SKM-1 treated with dmso at 0.1 percent for 144 hours (cell line): ENCODE data around the gene DGKG.

Source experiments
- DNase-seq: peaks from one replicate; lab custom pipeline; 2025; ENCODE audit not compliant: unreplicated experiment; lab: John Stamatoyannopoulos, UW

Gene DGKG

DNA sequence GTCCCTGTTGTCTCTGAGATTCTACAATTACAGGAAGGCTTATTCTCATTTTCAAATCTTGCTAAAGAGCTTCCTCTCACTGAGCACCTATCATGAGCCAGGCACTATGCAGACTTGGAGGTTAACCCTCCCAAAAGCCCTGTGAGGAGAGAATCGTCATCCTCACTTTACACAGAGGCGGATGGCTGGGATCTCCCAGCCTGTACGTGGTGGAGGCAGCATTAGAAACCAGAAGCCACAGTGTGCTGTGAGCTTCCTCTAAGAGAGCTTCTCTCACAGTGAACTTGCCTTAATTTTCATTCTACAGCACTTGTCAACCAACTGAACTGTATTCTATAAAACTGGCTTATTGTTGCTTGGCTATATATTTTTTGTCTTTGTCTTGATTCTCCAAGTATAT, 6.1 kb upstream of the DGKG start:
- DNase-seq, result peak; percentile 27

DNA sequence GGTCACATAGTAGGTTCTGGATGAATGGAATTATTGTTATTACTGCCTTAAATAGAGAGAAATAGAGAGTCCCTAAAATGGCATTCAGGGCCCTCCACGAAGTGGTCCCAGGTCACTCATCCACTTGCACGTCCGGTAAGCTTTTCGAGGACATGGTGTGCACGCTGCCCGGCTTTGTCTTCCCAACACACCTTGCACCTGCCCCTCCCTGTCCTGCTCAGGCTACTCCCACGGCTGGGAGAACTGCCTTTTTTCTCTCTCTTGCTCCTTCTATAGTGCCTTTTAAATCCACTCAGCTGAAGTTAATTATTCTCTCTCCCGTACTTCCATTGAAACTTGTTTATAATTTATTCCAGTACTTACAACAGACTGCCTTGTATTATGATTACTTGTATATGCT, 5.6 kb upstream of the DGKG start:
- DNase-seq, result no peak

- no peak for DNase-seq
Observed at GRCh38 chr3:186366206-186366605, 4.2 kb upstream of the DGKG start.

GRCh38 chr3:186365202-186365974, 3.4 kb upstream of the DGKG start:
- DNase-seq, result peak; percentile 93

GRCh38 chr3:186362988-186363387, 954 bp upstream of the DGKG start:
- DNase-seq, result no peak

DNA sequence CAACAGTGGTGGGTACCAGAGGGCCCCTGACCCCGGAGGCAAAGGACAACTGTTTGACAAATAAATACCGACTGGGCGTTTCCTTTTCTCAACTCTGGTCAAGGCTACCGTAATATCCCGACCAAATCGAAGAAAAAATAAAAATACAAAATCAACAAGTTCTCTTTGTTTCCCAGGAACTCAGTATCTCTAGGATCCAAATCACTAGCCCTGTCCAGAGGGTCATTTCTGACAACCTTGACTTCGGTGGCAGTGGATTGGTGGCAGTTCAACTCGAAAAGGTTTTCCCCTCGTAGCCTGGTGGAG, 456 bp upstream of the DGKG start:
- no peak for DNase-seq

- no peak for DNase-seq
Observed at GRCh38 chr3:186361246-186361761, 730 bp downstream of the DGKG start.

- DNase-seq, result no peak
Observed at GRCh38 chr3:186360779-186361178, 1.3 kb downstream of the DGKG start.

GRCh38 chr3:186359078-186359477, 3.0 kb downstream of the DGKG start:
- no peak for DNase-seq

DNA sequence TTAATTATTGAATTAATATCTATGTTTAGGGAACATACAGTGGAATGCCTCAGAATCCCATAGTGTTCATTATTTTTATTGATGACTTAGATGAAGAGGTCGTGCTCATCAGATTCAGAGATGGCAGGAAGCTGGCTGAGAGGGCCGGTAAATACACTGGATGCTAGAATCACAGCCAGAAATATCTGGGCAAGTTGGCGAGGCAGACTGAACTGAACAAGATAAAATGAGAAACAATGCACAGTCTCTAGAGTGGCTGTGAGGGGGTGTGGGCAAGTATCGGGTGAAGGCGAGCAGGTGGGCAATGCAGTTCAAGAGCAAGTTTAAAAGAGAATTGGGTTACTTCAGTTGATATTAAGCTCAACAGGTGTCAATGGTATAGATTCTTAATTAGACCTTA, 5.9 kb downstream of the DGKG start:
- DNase-seq, result no peak

DNA sequence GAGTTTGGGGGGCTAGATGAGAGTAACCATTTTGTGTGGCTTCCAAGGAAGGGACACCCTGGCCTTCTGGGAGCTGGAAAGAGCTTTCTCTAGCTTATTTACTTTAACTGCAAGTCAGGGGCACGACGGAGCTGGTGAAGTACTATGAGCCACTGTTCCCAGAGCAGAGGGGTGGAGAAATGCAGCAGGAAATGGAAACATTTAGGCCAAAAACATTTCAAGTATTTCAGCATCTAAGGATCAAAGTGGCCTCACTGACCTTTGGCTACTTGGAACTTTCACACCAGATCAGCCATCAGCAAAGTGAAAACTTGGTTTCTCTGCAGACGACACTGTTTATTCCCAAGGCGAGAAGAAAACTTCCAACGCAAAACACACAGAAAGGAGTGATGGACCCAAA, 7.9 kb downstream of the DGKG start:
- DNase-seq, result no peak

DNA sequence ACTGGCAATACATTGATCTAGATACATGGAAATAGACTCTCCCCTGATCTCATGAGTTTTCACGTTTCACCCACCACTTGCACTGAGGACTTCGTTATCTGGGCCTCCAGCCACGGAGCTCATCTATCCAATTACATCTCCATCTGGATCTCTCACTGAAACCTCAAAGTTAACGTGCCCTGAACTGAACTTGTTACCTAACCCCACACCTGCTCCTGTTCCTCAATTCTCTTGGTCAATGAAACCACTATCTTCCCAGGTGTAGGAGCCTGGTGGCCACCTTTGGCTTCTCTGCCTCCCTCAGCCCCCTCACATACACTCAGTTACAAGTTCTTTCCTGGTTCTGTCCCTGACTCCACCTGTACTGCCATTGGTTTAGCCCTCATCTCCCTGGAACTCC, 9.7 kb downstream of the DGKG start:
- no peak for DNase-seq

GRCh38 chr3:186342197-186342596, 19.8 kb downstream of the DGKG start:
- peak; percentile 91 for DNase-seq

DNA sequence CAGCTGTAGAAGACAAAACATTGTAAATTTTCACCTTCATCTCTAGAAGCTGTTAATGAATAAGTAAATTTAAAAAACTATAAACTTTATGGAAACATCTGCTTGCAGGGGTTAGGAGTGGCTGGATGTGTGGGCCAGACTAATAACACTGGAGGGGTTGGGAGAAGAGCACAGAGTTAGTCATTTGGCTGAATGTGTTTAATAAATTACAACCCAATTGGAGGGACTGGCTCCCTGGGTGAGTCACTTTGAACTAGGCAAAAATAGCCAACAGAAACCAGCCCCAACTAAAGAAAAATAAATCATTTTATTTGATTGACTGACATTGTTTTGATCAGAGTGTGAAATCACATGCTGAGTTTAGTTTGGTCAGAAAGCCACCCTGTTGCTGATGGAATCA, 21.8 kb downstream of the DGKG start:
- no peak for DNase-seq

DNA sequence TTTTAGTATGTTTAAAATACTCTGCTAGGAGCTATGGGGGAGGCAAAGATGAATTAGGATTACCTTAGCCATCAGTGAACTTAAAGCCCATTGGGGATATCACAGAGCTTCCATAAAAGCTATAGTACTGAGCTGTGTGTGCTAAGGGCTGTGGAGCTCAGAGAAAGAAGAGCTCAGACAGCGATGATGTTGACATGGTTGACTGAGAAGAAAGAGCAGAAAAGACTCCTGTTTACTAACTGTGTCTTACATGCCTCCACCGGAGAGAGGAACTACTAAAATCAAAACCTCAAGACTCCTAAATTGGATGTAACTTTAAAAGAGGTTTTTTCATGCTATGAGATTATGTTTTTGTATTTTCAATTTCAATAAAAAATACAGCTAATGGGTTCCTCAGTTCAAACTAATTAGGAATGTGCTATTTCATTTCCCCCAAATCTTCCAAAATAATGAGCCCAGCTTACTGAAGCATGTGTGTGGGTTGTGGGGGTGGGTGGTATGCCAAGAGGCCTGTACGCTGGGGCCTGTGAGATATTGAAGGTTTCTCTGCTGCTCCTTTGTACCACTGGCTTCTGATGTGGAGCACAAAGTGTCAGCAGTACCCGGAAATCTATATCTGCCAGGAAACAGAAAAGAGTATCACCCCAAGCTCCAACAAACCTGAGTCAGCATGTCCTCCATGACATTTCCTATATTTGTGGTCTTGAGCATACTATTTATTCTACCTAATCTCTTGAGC, 22.7 kb downstream of the DGKG start:
- DNase-seq, result no peak

GRCh38 chr3:186333256-186333655, 28.8 kb downstream of the DGKG start:
- DNase-seq, result no peak

DNA sequence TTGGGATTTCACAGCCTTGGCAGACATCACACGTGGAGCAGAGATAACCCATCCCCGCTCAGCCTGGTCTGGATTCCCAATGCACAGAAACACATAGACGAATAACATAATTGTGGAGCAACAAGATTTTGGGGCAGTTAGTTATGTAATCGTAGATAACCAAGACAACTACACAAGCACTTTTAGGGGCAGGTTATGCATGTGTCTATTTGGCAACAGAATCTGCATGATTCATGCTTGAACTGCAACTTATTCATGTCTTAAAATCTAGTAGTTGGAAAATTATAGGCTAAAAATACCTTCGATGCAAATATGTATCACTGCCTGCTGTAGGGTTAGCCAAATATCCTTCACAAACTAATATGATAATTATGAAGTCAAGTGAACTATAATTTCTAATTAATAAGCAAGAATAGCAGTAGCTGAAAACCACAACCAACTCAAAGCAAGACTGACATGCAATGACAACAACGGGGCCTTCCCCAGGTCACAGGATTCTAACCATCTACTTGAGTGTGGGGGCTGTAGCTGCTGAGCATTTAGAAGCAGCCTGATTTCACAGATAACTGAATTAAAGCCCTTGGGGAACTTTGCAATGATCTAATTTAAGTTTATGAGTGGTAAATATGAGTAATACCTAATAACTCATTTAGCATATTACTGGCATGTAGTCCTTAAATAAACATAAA, 31.1 kb downstream of the DGKG start:
- no peak for DNase-seq

DNA sequence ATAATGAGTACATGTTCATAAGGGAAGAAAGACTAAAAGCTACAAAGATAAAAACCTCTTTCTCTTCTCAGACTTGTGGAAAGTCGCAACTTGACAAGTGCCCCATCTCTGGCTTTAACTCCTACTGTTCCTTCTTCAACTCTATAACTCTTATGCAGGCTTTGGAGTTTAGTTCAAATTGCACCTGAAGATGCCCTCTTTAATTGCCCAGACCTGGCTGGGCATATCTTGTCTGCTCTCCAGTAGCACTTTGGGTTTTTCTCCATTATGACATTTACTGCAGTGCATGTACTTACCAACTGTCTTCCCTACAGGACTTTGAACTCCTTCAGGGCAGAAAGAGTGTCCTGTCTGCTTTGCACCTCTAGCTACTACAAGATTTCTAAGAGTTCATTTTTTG, 32.4 kb downstream of the DGKG start:
- DNase-seq, result no peak

DNA sequence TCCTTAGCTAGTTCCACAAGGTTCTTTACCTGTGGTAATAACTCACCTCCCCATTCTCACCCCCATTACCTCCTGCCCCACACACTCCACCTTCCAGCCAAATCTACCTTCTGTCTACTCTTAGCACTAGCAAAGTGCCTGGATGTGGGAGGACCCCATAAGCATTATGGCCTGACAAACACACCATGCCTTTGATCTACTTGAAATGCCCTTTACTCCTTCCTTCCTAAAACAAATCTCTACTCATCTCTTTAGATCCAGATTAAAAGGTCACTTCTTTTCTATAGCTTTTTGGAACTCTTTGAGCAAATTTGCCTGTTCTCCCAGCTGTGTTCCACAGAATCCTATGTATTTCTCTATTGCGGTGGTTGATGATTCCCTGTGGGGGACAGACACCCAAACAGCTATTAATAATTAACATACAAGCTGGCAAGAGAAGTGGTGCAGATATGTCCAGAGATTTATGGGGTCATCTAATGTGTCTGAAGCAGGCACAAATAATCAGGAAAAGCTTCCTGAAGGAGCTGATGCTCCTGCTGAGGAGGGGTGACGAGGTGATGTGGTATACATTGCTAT, 34.0 kb downstream of the DGKG start:
- DNase-seq, result no peak

GRCh38 chr3:186322761-186323160, 39.3 kb downstream of the DGKG start:
- DNase-seq, result no peak

- DNase-seq, result no peak
Observed at GRCh38 chr3:186321746-186322145, 40.3 kb downstream of the DGKG start.
